ENCODE results near the gene RSAD2. TPM values are rescaled to one million over a fixed set of nuclear protein-coding genes. Genes with fewer than 3 reads are reported as not detected.
A peak's percentile ranks its signal among the peaks of the same experiment; 100 is the strongest.

Gene RSAD2
- total and polyA plus RNA-seq, 9 of the 15 experiments (the other 6 are each of a cell fraction or from before 2014, with no cell fraction given) = 0.15 to 1.4 (median 0.28) TPM

DNA sequence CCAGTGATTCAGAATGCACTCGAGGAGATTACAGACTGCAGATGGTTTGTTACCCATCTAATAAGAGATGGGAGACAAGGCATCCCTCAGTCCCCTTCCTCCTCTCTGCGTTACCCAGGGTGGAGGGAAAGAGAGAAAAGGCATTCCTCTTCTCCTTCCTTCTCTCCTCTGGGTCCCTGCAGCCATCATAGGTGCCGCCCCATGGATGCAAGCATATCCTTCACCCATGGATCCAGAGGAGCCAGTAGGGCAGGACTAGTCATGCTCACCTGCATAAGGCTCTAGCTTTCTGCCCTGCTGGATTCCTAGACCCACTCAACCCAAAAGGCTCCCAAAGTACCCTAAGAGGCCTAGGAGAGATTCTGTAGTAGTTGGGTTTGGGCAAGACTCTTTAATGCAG, 32.3 kb upstream of the RSAD2 start (continued):
- TF ChIP-seq POLR2B (IDR thresholded peaks at IDR 0.05; ENCODE audit: low read depth, partially characterized antibody) (no peak), ZBED1 (IDR thresholded peaks at IDR 0.05) (no peak), HDAC2 (IDR thresholded peaks at IDR 0.05) (no peak), NBN (IDR thresholded peaks at IDR 0.05; ENCODE audit: low read depth) (0 out of 2 replicates have a peak, but pooled peaks have one; percentile 26), FOXO4 (CRISPR knock-in tag; IDR thresholded peaks at IDR 0.05) (no peak), STAT5A (IDR thresholded peaks at IDR 0.05; ENCODE audit: borderline replicate concordance, low read length) (0 out of 2 replicates have a peak, but pooled peaks have one; percentile 18), IRF2 (CRISPR knock-in tag; IDR thresholded peaks at IDR 0.05) (no peak), SIRT6 (IDR thresholded peaks at IDR 0.05; ENCODE audit: low read depth, low read length) (no peak), GABPA (tag; conservative IDR thresholded peaks at IDR 0.05; ENCODE audit: low read depth) (no peak), PPARD (CRISPR knock-in tag; IDR thresholded peaks at IDR 0.05) (no peak), SREBF1 (IDR thresholded peaks at IDR 0.05; ENCODE audit: borderline replicate concordance, low read depth, low read length) (no peak), U2AF2 (optimal IDR thresholded peaks at IDR 0.05; ENCODE audit: low read depth, low read length) (no peak), MBD1 (CRISPR knock-in tag; IDR thresholded peaks at IDR 0.05) (no peak), MEF2A (IDR thresholded peaks at IDR 0.05; ENCODE audit: control insufficient read depth, low read depth, low read length) (no peak), GMEB1 (CRISPR knock-in tag; IDR thresholded peaks at IDR 0.05) (no peak), USF1 (CRISPR knock-in tag; IDR thresholded peaks at IDR 0.05) (no peak), HDAC8 (tag; IDR thresholded peaks at IDR 0.05) (no peak), SNRNP70 (optimal IDR thresholded peaks at IDR 0.05; ENCODE audit: low read depth, low read length) (no peak), BRCA1 (IDR thresholded peaks at IDR 0.05) (no peak), BRCA1 (CRISPR knock-in tag; IDR thresholded peaks at IDR 0.05) (no peak)
- TF ChIP-seq, protein P1, sequence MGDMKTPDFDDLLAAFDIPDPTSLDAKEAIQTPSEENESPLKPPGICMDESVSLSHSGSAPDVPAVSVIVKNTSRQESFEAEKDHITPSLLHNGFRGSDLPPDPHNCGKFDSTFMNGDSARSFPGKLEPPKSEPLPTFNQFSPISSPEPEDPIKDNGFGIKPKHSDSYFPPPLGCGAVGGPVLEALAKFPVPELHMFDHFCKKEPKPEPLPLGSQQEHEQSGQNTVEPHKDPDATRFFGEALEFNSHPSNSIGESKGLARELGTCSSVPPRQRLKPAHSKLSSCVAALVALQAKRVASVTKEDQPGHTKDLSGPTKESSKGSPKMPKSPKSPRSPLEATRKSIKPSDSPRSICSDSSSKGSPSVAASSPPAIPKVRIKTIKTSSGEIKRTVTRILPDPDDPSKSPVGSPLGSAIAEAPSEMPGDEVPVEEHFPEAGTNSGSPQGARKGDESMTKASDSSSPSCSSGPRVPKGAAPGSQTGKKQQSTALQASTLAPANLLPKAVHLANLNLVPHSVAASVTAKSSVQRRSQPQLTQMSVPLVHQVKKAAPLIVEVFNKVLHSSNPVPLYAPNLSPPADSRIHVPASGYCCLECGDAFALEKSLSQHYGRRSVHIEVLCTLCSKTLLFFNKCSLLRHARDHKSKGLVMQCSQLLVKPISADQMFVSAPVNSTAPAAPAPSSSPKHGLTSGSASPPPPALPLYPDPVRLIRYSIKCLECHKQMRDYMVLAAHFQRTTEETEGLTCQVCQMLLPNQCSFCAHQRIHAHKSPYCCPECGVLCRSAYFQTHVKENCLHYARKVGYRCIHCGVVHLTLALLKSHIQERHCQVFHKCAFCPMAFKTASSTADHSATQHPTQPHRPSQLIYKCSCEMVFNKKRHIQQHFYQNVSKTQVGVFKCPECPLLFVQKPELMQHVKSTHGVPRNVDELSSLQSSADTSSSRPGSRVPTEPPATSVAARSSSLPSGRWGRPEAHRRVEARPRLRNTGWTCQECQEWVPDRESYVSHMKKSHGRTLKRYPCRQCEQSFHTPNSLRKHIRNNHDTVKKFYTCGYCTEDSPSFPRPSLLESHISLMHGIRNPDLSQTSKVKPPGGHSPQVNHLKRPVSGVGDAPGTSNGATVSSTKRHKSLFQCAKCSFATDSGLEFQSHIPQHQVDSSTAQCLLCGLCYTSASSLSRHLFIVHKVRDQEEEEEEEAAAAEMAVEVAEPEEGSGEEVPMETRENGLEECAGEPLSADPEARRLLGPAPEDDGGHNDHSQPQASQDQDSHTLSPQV (IDR thresholded peaks at IDR 0.05) = no peak
